ENCODE data around the gene LMF2. TPM values are rescaled to one million over a fixed set of nuclear protein-coding genes. Genes with fewer than 3 reads are reported as not detected.
A peak's percentile ranks its signal among the peaks of the same experiment; 100 is the strongest.

Gene LMF2
- total RNA-seq, 2 experiments from 2014 or later, result 49.2 to 50.7 TPM

- Histone ChIP-seq H3K9me2 (ENCODE audit: insufficient read depth, low read length) (no peaks in the 10 kb centered on the region), H3K9me3 (ENCODE audit: low read length) (no peaks in the 10 kb centered on the region), H3K4me3 (ENCODE audit: low read depth, low read length, poor library complexity, severe bottlenecking) (no peak overlapping the region), H3K4me1 (ENCODE audit: insufficient read depth, low read length, poor library complexity, severe bottlenecking) (peaks cover 30% of the 10 kb centered on the region), H3K79me2 (ENCODE audit: insufficient read depth, low read depth, low read length) (no peaks in the 10 kb centered on the region), H3K27ac (ENCODE audit: low read depth, low read length, poor library complexity, severe bottlenecking) (no peak overlapping the region), H4K20me1 (ENCODE audit: insufficient read depth, low read length) (no peaks in the 10 kb centered on the region), H2AFZ (ENCODE audit: low read length) (peak overlapping the region; percentile 51), H3K36me3 (ENCODE audit: insufficient read depth, low read length) (no peaks in the 10 kb centered on the region), H3K4me2 (ENCODE audit: low read length) (peak overlapping the region; percentile 59)
- POLR2A ChIA-PET, result interaction anchor here (0.8 to 1.8 kb wide), 2 partner anchors 10 to 40 kb away, joined by 3 to 9 read pairs; no protein-coding TSS in a partner anchor
- intact Hi-C loops (cut with micrococcal nuclease; ENCODE audit: unreplicated experiment), result loop anchor here (2.0 kb wide), 1 partner anchor 72 kb away; no protein-coding TSS in a partner anchor
- peak; percentile 21 for DNase-seq (ENCODE audit: low spot score)
- TF ChIP-seq EZH2phosphoT487 (IDR thresholded peaks at IDR 0.05; ENCODE audit: borderline replicate concordance, low read depth, low read length), result no peak
- TF ChIP-seq, protein P1, sequence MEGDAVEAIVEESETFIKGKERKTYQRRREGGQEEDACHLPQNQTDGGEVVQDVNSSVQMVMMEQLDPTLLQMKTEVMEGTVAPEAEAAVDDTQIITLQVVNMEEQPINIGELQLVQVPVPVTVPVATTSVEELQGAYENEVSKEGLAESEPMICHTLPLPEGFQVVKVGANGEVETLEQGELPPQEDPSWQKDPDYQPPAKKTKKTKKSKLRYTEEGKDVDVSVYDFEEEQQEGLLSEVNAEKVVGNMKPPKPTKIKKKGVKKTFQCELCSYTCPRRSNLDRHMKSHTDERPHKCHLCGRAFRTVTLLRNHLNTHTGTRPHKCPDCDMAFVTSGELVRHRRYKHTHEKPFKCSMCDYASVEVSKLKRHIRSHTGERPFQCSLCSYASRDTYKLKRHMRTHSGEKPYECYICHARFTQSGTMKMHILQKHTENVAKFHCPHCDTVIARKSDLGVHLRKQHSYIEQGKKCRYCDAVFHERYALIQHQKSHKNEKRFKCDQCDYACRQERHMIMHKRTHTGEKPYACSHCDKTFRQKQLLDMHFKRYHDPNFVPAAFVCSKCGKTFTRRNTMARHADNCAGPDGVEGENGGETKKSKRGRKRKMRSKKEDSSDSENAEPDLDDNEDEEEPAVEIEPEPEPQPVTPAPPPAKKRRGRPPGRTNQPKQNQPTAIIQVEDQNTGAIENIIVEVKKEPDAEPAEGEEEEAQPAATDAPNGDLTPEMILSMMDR (conservative IDR thresholded peaks at IDR 0.05; ENCODE audit: low read length), result no peak
- CTCF ChIA-PET (ENCODE audit: unreplicated experiment), result interaction anchor here (0.5 kb wide), 1 partner anchor 68 kb away, joined by 3 read pairs; no protein-coding TSS in a partner anchor
- BruUV-seq (replicated peaks), result no TSS peak
These were observed 41.7 kb upstream of the LMF2 start for GRCh38 chr22:50548921-50549790.

GRCh38 chr22:50548040-50548920 is 40.8 kb upstream of the LMF2 start:
- ChIA-PET POLR2A (interaction anchor here (0.5 to 1.8 kb wide), 5 partner anchors 8 to 39 kb away, joined by 3 to 9 read pairs (median 3); no protein-coding TSS in a partner anchor), CTCF (ENCODE audit: unreplicated experiment) (interaction anchor here (0.5 to 0.9 kb wide), 2 partner anchors 15 to 69 kb away, joined by 3 to 5 read pairs; partner anchors contain the start of gene SYCE3)
- Histone ChIP-seq H3K36me3 (ENCODE audit: insufficient read depth, low read length) (no peaks in the 10 kb centered on the region), H3K4me3 (ENCODE audit: low read depth, low read length, poor library complexity, severe bottlenecking) (no peak overlapping the region), H3K4me1 (ENCODE audit: insufficient read depth, low read length, poor library complexity, severe bottlenecking) (peaks cover 35% of the 10 kb centered on the region), H3K79me2 (ENCODE audit: insufficient read depth, low read depth, low read length) (no peaks in the 10 kb centered on the region), H3K9me3 (ENCODE audit: low read length) (no peaks in the 10 kb centered on the region), H2AFZ (ENCODE audit: low read length) (peak overlapping the region; percentile 51), H4K20me1 (ENCODE audit: insufficient read depth, low read length) (no peaks in the 10 kb centered on the region), H3K4me2 (ENCODE audit: low read length) (peak overlapping the region; percentile 59), H3K9me2 (ENCODE audit: insufficient read depth, low read length) (no peaks in the 10 kb centered on the region), H3K27ac (ENCODE audit: low read depth, low read length, poor library complexity, severe bottlenecking) (no peak overlapping the region)
- TF ChIP-seq, protein P1 (conservative IDR thresholded peaks at IDR 0.05; ENCODE audit: low read length), result 0 out of 2 replicates have a peak, but pooled peaks have one; percentile 35
- TF ChIP-seq EZH2phosphoT487 (IDR thresholded peaks at IDR 0.05; ENCODE audit: borderline replicate concordance, low read depth, low read length), result no peak
- BruUV-seq (replicated peaks), result no TSS peak
- intact Hi-C loops (cut with micrococcal nuclease; ENCODE audit: unreplicated experiment), result loop anchor here (2.0 kb wide), 1 partner anchor 73 kb away; no protein-coding TSS in a partner anchor
- DNase-seq (ENCODE audit: low spot score), result peak; percentile 41

All from OCI-LY7 (cell line).